GM18526 (cell line): Measurements from ENCODE around the gene FAM131C.

Experiments used
- POLR2A ChIP-seq: IDR thresholded peaks from 3 replicates; pipeline ENCODE4 v1.6.1; 2011; ENCODE audit not compliant: insufficient read length; ENCODE audit errors: extremely low read depth

FAM131C gene

GRCh38 chr1:16088351-16088911 lies 15.0 kb upstream of the FAM131C start:
- TF ChIP-seq POLR2A = no peak

DNA sequence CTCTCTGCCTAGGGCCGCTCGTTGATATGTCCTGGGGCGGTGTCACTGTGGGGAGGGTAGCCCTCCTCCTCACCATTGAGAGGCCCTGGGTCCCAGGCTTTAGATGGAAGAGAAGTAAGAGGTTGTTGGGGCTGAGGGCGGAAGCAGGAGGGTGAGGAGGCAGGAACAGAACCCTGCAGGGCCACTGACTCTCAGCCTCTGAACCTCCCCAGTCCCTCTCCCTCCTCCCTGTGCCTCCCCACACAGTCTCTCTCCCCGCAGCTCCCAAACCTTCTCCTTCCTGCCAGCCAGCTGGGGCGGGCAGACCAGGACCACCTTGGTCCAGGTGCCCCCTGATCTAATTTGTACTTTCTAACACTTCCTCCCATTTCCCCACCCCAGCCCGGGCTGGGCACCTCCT lies 14.3 kb upstream of the FAM131C start:
- no peak for TF ChIP-seq POLR2A

- TF ChIP-seq POLR2A = no peak
These were observed 12.1 kb upstream of the FAM131C start for GRCh38 chr1:16085522-16085921.

- no peak for TF ChIP-seq POLR2A
These were observed 10.0 kb upstream of the FAM131C start for GRCh38 chr1:16083486-16083885.

- TF ChIP-seq POLR2A = no peak
These were observed 9.0 kb upstream of the FAM131C start for GRCh38 chr1:16082283-16083038.

DNA sequence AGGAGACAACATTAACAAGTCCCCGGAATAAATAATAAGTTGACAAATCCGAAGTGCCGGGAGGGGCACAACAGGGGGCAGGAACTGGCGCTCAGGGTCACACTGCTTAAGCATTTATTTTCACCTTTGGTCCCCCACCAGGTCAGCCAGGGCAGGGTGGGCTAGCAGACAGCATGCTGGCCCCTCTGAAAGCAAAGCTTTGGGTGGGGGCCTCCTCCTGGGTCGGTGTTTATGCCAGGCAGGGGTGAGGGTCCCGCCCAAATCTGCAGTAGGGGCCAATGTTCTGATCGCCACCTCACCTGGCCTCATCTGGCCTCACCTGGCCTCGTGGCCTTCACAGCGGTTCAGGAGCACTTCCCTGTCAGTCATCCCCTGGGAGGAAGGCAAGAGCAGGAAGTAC lies 8.2 kb upstream of the FAM131C start:
- no peak for TF ChIP-seq POLR2A

DNA sequence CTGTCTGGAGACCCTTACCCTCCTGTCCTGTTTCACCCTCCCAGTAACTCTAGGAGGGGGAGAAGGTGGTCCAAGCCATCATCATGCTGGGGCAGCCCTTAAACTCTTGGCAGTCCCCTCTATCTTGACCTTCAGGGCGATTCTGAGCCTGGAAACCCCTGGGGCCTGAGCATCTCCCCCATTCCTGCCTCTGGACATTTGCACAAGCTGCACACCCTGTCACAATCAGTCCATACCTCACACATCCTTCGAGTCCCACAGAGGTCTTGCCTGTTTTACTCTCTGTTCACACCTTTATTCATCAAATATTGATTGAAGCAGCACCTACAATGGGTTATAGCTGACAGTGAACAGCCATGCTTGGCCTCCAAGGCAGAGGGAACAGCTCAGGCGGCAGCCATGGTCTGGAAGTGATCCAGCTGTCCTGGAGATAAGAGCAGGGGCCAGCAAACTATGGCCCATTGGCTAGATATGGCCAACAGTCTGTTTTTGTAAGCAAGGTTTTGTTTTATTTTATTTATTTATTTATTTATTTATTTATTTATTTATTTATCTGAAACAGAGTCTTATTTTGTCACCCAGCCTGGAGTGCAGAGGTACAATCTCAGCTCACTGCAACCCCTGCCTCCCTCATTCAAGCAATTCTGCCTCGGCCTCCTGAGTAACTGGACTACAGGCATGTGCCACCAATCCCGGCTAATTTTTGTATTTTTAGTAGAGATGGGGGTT lies 7.1 kb upstream of the FAM131C start:
- TF ChIP-seq POLR2A = no peak

DNA sequence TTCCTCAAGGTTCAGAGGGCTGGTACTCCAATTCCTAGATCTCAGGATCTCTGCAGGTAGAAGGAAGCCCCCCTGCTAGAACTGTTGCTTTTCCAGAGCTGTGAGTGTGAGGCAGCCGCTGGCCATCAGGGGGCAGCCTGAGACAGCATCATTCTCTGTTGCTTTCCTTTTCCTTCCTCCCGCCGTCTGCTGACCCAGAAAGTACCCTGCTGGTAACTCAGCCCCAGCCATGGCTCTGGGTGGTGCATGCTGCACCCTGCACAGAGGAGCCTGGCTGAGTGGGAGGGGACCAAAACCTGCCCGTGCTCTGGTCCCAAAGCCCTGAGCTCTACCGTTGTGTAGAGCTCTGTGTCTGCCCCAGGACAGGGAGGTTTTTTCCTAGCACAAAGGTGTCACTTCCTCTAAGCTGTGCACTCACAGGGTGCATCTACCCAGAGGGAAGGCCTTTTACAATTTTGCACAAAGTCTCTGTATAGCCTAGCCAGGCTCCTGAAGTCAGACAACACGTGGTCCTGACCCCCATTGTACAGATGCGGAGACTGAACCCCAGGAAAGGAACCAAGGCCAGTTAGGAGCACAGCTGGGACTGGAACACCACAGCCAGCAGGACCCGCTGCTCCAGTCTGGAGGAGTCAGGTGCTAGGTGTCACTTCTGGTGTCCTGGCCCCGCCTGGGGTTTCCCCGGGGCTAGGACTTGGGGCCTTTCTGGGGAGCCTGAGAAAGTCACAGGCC lies 5.6 kb upstream of the FAM131C start:
- no peak for TF ChIP-seq POLR2A

GRCh38 chr1:16077406-16078245 lies 4.2 kb upstream of the FAM131C start:
- TF ChIP-seq POLR2A = no peak

DNA sequence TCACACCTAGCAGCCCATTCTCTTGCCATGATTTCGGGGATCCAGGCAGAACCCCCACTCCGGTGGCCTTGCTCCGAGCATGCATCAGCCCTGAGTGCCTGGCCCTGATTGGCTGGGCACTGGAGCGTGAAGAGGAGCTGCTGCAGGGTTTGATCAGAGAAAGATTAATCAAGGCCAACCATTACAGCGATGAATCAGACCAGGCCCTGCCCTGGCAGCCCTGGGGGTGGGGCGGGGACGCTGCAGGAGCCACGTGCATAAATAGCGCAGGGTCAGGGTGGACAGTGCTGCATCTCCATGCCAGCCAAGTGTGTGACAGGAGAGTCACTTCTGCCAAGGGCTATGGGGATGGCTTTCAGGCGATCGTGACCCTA lies 3.4 kb upstream of the FAM131C start:
- no peak for TF ChIP-seq POLR2A

DNA sequence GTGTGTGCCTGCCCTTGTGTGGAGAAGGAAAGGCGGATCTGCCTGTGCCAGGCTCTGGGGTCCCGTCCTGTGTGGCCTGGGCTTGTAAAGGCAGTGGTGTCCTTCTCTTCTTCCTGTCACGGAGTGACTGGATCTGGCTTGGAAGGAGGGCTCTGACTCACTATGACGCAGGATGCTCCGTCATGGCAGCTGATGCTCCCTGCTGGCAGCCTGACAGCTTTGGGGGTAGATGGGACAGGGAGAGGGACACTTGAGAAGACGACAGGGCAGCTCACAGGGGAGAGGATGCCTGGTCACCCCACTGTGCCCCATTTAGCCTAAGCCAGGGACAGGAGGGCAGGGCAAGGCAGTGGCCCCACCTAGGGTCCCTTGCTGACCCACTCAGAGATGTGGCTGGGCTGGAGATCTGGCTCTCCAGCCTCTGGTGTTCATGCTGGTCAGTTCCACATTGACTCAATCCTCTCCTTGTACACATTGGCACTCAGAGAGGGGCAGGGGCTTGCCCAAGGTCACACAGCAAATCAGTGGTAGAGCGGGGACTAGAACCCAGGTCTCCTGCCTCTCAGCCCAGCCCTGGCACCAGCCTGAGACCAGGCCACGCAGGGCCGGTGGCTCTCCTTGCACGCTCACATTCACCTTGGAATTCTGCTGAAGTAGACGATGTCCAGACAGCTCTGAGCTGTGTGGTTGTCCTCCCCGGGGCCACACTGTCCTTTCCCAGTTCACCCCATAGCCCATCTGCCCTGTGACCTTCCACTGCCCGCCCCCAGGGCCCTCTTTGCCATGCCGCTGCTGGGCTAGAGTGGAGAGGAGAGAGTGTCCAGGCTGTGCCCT lies 2.8 kb upstream of the FAM131C start:
- TF ChIP-seq POLR2A = no peak

DNA sequence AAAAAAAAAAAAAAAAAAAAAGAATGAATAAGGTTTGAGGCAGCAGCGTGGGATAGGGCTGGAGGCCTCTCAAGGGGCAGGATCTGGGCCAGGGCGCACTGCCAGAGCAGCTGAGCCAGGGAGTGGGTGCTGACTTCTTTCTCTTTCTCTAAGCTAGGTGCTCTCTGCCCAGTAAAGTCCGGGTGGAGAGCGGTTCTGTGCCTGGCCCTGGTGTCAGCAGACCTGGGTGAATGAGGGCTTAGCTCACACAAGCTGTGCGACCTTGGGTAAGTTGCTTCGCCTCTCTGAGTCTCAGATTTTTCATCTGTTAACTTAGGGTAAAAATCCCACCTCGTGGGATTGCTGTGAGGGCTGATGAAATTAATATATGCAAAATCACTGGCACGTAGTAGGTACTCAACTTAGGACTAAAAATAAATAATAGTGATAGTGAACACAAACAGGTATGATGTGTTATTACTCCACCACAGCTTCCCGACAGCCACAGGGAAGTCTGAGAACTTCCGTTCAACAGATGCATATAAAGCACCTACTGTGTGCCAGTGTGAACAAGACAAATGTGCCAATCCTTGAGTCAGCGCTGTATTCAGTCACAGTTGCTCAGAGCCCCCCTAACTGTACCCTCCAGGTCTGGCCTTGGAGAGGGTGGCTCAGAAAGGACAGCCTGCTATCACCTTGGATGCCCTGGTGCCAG lies 2.0 kb upstream of the FAM131C start:
- no peak for TF ChIP-seq POLR2A

- TF ChIP-seq POLR2A = no peak
These were observed 766 bp upstream of the FAM131C start for GRCh38 chr1:16074217-16074616.
